K562 (cell line): ENCODE measurements around the gene ERP44. TPM values are rescaled to one million over a fixed set of nuclear protein-coding genes. Genes with fewer than 3 reads are reported as not detected.

ENCODE experiments used
- BCOR ChIP-seq: fragments of 450-650 bp; IDR thresholded peaks from 2 replicates; pipeline ENCODE4 v1.6.1; 2016
- BHLHE40 ChIP-seq: IDR thresholded peaks from 2 replicates; pipeline ENCODE4 v1.6.1; 2011; ENCODE audit warnings: low read length, improper control_type of control experiment
- CTBP1 ChIP-seq: fragments of 450-650 bp; IDR thresholded peaks from 2 replicates; pipeline ENCODE4 v1.6.1; 2016; ENCODE audit warnings: borderline replicate concordance
- E2F5 ChIP-seq: sonication (generic); formaldehyde crosslinking; IDR thresholded peaks from 2 replicates; pipeline ENCODE4 v1.8.0; 2022; ENCODE audit warnings: mild to moderate bottlenecking, missing genetic modification reagents
- ELF4 ChIP-seq: fragments of 450-650 bp; formaldehyde crosslinking; IDR thresholded peaks from 2 replicates; pipeline ENCODE4 v1.4.0; 2022; ENCODE audit warnings: missing genetic modification characterization
- ERF ChIP-seq: fragments of 450-650 bp; formaldehyde crosslinking; IDR thresholded peaks from 2 replicates; pipeline ENCODE4 v1.4.0; 2020; ENCODE audit warnings: mild to moderate bottlenecking, mixed read lengths
- FOXA3 ChIP-seq, 2 experiments: fragments of 450-650 bp in 1 of 2; sonication (generic) in 1 of 2; formaldehyde crosslinking; IDR thresholded peaks in 1 of 2; conservative IDR thresholded peaks in 1 of 2; 2 replicates each; pipeline versions ENCODE4 v1.4.0 to v1.8.0; 2020 to 2022; ENCODE audit warnings: mild to moderate bottlenecking in 2 of 2, missing genetic modification reagents in 1 of 2
- HCFC1 ChIP-seq: IDR thresholded peaks from 2 replicates; pipeline ENCODE4 v1.6.1; 2012; ENCODE audit warnings: low read depth, low read length, improper control_type of control experiment
- JUNB ChIP-seq: fragments of 450-650 bp; formaldehyde crosslinking; conservative IDR thresholded peaks from 2 replicates; pipeline ENCODE4 v1.4.0; 2020; ENCODE audit warnings: mild to moderate bottlenecking
- NFATC3 ChIP-seq: fragments of 450-650 bp; IDR thresholded peaks from 2 replicates; pipeline ENCODE4 v1.6.1; 2017; ENCODE audit warnings: mild to moderate bottlenecking
- PHF8 ChIP-seq: fragments of 200-600 bp; sonication (generic); IDR thresholded peaks from 2 replicates; pipeline ENCODE4 v1.6.1; 2012; ENCODE audit warnings: mixed run types, mild to moderate bottlenecking, inconsistent platforms, low read length, moderate library complexity, borderline replicate concordance
- PTBP1 ChIP-seq: fragments of 200-400 bp; formaldehyde crosslinking; IDR thresholded peaks from 2 replicates; pipeline ENCODE4 v1.6.1; 2017; ENCODE audit warnings: low read depth, low read length
- PTRF ChIP-seq: fragments of 450-650 bp; IDR thresholded peaks from 2 replicates; pipeline ENCODE4 v1.6.1; 2016; ENCODE audit warnings: mild to moderate bottlenecking, missing genetic modification characterization, missing compliant biosample characterization
- PURB ChIP-seq: sonication (generic); formaldehyde crosslinking; IDR thresholded peaks from 2 replicates; pipeline ENCODE4 v1.9.0; 2021; ENCODE audit warnings: low read depth, mild to moderate bottlenecking, missing genetic modification reagents
- SPI1 ChIP-seq: IDR thresholded peaks from 2 replicates; pipeline ENCODE4 v1.6.1; 2011; ENCODE audit warnings: low read depth, low read length, control low read depth, borderline replicate concordance
- SUPT5H ChIP-seq: fragments of 450-650 bp; IDR thresholded peaks from 2 replicates; pipeline ENCODE4 v1.6.1; 2016
- TCFL5 ChIP-seq: fragments of 250-450 bp; sonication (Bioruptor Pico); conservative IDR thresholded peaks from 2 replicates; pipeline ENCODE4 v1.6.1; 2021; ENCODE audit warnings: mild to moderate bottlenecking, moderate library complexity, matching md5 sums
- ZBTB12 ChIP-seq: fragments of 250-450 bp; sonication (Bioruptor Pico); IDR thresholded peaks from 2 replicates; pipeline ENCODE4 v1.4.0; 2020
- ZFP1 ChIP-seq: fragments of 450-650 bp; formaldehyde crosslinking; IDR thresholded peaks from 2 replicates; pipeline ENCODE4 v1.4.0; 2020; ENCODE audit warnings: mild to moderate bottlenecking, mixed read lengths
- ZMIZ1 ChIP-seq, 2 experiments: fragments of 150-350 bp in 1 of 2; IDR thresholded peaks; 2 replicates each; pipeline ENCODE4 v1.6.1; 2012 to 2016; ENCODE audit warnings: low read depth in 2 of 2, low read length in 2 of 2, mild to moderate bottlenecking in 1 of 2, moderate library complexity in 1 of 2
- ZNF12 ChIP-seq: sonication (generic); formaldehyde crosslinking; IDR thresholded peaks from 2 replicates; pipeline ENCODE4 v1.4.0; 2020; ENCODE audit warnings: mild to moderate bottlenecking, missing genetic modification reagents
- ZNF780A ChIP-seq: fragments of 250-450 bp; sonication (Bioruptor Pico); IDR thresholded peaks from 2 replicates; pipeline ENCODE4 v1.5.0; 2021; ENCODE audit warnings: mild to moderate bottlenecking
- polyA plus RNA-seq, 8 experiments: library from polyadenylated mRNA; depleted of rRNA in 4 of 8; stranded (reverse) in 5 of 8; unstranded in 3 of 8; fragments of >200 nt; fragmentation: Nextera tagmentation in 2 of 8; fragmentation: Illumina TruSeq in 1 of 8; extraction: Ambion mirVana in 2 of 8; extraction: Trizol in 1 of 8; gene quantifications; 2 replicates each; pipeline versions ENCODE4 v1.2.1 to v1.2.3, GENCODE V29; 2011 to 2014; ENCODE audit warnings: inconsistent platforms in 1 of 8, missing spikeins in 1 of 8
- total RNA-seq, 7 experiments: library from RNA; depleted of rRNA in 6 of 7; stranded (reverse); fragments of >200 nt in 6 of 7; fragmentation: Illumina TruSeq in 2 of 7; extraction: Trizol in 2 of 7; gene quantifications; 2 replicates each; pipeline versions ENCODE4 v1.2.1 to v1.2.3, GENCODE V29; 2011 to 2021; ENCODE audit warnings: low replicate concordance in 1 of 7
- TF ChIP-seq, protein P1 (sequence below): fragments of 250-450 bp; sonication (Bioruptor Pico); IDR thresholded peaks from 2 replicates; pipeline ENCODE4 v1.8.0; 2021; ENCODE audit warnings: mild to moderate bottlenecking, moderate library complexity

ERP44 gene
- total and polyA plus RNA-seq, 9 of the 15 experiments (the other 6 are each of a cell fraction or from before 2014, with no cell fraction given) = 9.2 to 23.4 (median 13.6) TPM

DNA sequence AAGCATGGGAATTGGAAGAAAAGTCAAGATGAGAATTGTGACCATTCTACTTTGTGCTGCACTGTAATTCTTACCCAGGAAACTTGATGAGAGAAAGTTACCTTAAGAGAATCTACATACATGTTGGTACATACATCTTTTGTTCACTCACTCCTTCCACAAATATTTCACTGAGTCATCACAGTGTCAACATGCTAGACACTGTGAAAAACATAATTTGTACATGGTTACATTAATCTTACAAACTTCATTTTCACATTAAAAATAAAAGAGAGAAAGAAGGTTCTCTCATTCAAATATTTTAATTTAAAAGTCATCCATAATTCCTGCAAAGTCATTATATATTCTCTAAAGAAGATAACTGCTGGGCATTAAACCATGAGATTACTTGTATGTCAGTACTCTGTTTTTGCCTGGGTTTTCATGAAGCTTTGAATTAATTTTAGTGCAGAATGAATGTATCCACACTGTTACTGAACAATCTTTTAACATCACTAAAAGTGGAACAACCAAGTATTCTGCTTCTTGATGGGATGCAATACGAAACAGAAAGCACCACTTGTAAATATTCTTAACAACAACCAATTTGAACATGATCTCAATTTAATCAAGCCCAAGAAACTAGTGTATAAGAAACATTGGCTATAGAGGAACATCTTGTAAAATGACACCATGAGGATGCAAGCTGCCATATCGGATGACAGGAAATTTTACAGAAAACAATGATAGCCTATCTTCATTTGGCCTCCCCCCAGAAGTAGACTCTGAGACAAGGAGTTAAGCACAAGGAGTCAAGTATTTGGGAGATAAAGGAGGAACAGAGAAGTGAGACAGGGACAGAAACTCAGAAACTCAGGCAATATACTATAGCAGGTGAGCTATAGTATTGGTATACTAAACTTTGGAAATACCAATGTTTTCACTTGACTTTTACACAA, 28.4 kb downstream of the ERP44 start (continued):
- TF ChIP-seq, protein P1, sequence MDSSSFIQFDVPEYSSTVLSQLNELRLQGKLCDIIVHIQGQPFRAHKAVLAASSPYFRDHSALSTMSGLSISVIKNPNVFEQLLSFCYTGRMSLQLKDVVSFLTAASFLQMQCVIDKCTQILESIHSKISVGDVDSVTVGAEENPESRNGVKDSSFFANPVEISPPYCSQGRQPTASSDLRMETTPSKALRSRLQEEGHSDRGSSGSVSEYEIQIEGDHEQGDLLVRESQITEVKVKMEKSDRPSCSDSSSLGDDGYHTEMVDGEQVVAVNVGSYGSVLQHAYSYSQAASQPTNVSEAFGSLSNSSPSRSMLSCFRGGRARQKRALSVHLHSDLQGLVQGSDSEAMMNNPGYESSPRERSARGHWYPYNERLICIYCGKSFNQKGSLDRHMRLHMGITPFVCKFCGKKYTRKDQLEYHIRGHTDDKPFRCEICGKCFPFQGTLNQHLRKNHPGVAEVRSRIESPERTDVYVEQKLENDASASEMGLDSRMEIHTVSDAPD (CRISPR knock-in tag) = no peak
- no peak for TF ChIP-seq PHF8
- TF ChIP-seq CTBP1 = 0 out of 2 replicates have a peak, but pooled peaks have one; percentile 36
- no peak for TF ChIP-seq BHLHE40
- no peak for TF ChIP-seq ZNF780A (CRISPR knock-in tag)
- no peak for TF ChIP-seq PTRF (tag)
- peak in 1 of 2 experiments; percentile 63; a peak in 2 of 4 replicates for TF ChIP-seq FOXA3 (CRISPR knock-in tag; conservative IDR thresholded peaks at IDR 0.05 in 1 of 2, IDR thresholded peaks at IDR 0.05 in 1 of 2)
- TF ChIP-seq ZFP1 (CRISPR knock-in tag) = no peak
- TF ChIP-seq SPI1 = no peak
- no peak for TF ChIP-seq ELF4 (CRISPR knock-in tag)
- no peak for TF ChIP-seq HCFC1
- no peak for TF ChIP-seq JUNB (CRISPR knock-in tag)
- no peak for TF ChIP-seq ERF (CRISPR knock-in tag)
- TF ChIP-seq SUPT5H = no peak
- TF ChIP-seq TCFL5 (CRISPR knock-in tag) = no peak
- TF ChIP-seq BCOR = no peak
- TF ChIP-seq ZMIZ1 (IDR thresholded peaks at IDR 0.05; ENCODE audit: low read depth in 2 of 2, low read length in 2 of 2) = no peak
- no peak for TF ChIP-seq PURB (CRISPR knock-in tag)
- TF ChIP-seq ZNF12 (CRISPR knock-in tag) = no peak
- no peak for TF ChIP-seq NFATC3
- TF ChIP-seq PTBP1 = no peak
- TF ChIP-seq ZBTB12 (CRISPR knock-in tag) = no peak
- TF ChIP-seq E2F5 (CRISPR knock-in tag) = no peak
